GM18526 (cell line): Measurements from ENCODE around the gene FBXO3.

Source experiments
- POLR2A ChIP-seq: IDR thresholded peaks from 3 replicates; pipeline ENCODE4 v1.6.1; 2011; ENCODE audit not compliant: insufficient read length; ENCODE audit errors: extremely low read depth

Gene FBXO3

GRCh38 chr11:33713856-33714398, 60.4 kb downstream of the FBXO3 start:
- TF ChIP-seq POLR2A = no peak

- no peak for TF ChIP-seq POLR2A
Observed at GRCh38 chr11:33713151-33713855, 61.0 kb downstream of the FBXO3 start.

- TF ChIP-seq POLR2A = no peak
Observed at GRCh38 chr11:33712436-33712835, 61.9 kb downstream of the FBXO3 start.

- TF ChIP-seq POLR2A = no peak
Observed at GRCh38 chr11:33709466-33709865, 64.9 kb downstream of the FBXO3 start.

- no peak for TF ChIP-seq POLR2A
Observed at GRCh38 chr11:33708985-33709384, 65.3 kb downstream of the FBXO3 start.

GRCh38 chr11:33706966-33707365, 67.4 kb downstream of the FBXO3 start:
- TF ChIP-seq POLR2A = no peak

GRCh38 chr11:33706546-33706945, 67.8 kb downstream of the FBXO3 start:
- TF ChIP-seq POLR2A = no peak

GRCh38 chr11:33704240-33705002, 69.9 kb downstream of the FBXO3 start:
- TF ChIP-seq POLR2A = no peak

GRCh38 chr11:33703788-33704187, 70.5 kb downstream of the FBXO3 start:
- TF ChIP-seq POLR2A = no peak

- TF ChIP-seq POLR2A = no peak
Observed at GRCh38 chr11:33703234-33703633, 71.1 kb downstream of the FBXO3 start.

GRCh38 chr11:33701302-33702230, 72.8 kb downstream of the FBXO3 start:
- no peak for TF ChIP-seq POLR2A

- TF ChIP-seq POLR2A = peak; percentile 40
Observed at GRCh38 chr11:33700502-33701271, 73.6 kb downstream of the FBXO3 start, which contains the start of gene C11orf91. C11orf91 (minus strand) TSS chr11:33700826; CDS start chr11:33700740, 86 bp downstream.

- TF ChIP-seq POLR2A = no peak
Observed at GRCh38 chr11:33700063-33700501, 74.2 kb downstream of the FBXO3 start.

GRCh38 chr11:33699515-33700062, 74.7 kb downstream of the FBXO3 start:
- no peak for TF ChIP-seq POLR2A
